ENCODE results near the gene GNB5.
"Not testable (repeated sequence)": the region's sequence is repeated elsewhere in the genome, so short reads cannot be mapped to it uniquely, and the experiment has no call there.

The GNB5 gene

GRCh38 chr15:52100807-52101442, 90.3 kb downstream of the GNB5 start:
- TF ChIP-seq, protein P1, sequence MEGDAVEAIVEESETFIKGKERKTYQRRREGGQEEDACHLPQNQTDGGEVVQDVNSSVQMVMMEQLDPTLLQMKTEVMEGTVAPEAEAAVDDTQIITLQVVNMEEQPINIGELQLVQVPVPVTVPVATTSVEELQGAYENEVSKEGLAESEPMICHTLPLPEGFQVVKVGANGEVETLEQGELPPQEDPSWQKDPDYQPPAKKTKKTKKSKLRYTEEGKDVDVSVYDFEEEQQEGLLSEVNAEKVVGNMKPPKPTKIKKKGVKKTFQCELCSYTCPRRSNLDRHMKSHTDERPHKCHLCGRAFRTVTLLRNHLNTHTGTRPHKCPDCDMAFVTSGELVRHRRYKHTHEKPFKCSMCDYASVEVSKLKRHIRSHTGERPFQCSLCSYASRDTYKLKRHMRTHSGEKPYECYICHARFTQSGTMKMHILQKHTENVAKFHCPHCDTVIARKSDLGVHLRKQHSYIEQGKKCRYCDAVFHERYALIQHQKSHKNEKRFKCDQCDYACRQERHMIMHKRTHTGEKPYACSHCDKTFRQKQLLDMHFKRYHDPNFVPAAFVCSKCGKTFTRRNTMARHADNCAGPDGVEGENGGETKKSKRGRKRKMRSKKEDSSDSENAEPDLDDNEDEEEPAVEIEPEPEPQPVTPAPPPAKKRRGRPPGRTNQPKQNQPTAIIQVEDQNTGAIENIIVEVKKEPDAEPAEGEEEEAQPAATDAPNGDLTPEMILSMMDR (IDR thresholded peaks at IDR 0.05; ENCODE audit: control insufficient read depth, insufficient read depth, low read depth, low read length, missing control alignments): no peak
- DNase-seq (ENCODE audit: low read depth): peak; percentile 69
- no peak overlapping the region for H3K4me3 ChIP-seq (ENCODE audit: control insufficient read depth, low read depth, low read length)

DNA sequence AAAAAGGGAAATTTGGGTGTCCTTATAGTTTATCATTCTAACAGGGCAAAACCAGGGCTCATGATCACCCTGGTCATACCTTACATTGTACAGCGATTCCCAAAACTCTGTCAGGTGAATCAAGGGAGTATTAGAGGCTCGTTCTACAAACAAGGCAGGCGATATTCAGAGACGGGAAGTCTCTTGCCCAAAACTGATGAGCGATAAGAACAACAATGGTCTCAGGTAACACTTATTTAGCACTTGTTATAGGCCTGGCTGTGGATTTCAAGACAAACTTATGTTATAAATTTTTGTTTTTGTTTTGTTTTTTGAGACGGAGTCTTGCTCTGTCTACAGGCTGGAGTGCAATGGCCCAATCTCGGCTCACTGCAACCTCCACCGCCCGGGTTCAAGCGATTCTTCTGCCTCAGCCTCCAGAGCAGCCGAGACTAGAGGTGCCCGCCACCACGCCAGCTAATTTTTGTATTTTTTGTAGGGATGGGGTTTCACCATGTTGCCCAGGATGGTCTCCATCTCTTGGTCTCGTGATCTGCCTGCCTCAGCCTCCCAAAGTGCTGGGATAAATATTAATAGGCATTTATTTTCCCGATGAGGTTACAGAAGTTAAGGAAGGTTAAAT, 91.4 kb downstream of the GNB5 start:
- no peak overlapping the region for H3K4me3 ChIP-seq (ENCODE audit: control insufficient read depth, low read depth, low read length)
- TF ChIP-seq, protein P1 (IDR thresholded peaks at IDR 0.05; ENCODE audit: control insufficient read depth, insufficient read depth, low read depth, low read length, missing control alignments): no peak
- DNase-seq (ENCODE audit: low read depth): no peak

DNA sequence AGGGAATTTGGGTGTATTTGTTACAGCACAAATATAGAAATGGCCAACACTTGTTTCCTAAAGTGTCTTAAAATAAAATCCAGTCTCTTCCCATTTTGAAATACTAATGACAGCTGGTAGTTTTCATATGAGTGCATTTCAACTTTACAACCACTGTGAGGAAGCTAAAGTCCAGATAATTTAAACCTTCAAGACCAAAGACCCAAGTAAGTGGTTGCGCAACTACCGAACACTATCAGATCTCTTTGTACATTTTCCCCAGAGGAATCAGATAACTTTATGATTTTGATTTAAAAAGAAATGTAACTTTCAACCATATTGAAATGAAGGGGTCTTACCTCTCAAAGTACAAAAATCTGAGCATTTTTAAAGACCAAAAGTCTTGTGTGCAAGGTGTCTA, 92.9 kb downstream of the GNB5 start:
- H3K4me3 ChIP-seq (ENCODE audit: control insufficient read depth, low read depth, low read length): no peak overlapping the region
- no peak for DNase-seq (ENCODE audit: low read depth)
- TF ChIP-seq, protein P1 (IDR thresholded peaks at IDR 0.05; ENCODE audit: control insufficient read depth, insufficient read depth, low read depth, low read length, missing control alignments): no peak

DNA sequence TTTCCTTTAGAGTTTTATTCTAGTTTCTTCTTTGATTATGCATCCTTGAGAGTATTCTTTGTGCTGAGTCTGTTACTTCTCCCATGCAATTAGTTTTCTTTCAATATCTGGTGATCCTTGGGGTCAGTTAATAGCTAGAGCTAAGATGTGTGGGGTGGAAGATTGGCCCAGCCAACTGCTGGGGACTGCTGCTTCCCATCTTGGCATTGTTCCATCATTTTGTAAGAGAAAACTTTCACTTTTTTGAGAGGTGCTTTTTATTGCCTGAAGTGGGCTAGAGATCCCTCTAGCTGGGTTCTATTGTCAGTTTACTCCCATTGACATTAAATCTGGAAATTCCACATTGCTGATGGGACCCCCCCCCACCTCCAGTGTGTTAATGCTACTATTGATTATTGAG, 94.0 kb downstream of the GNB5 start:
- no peak overlapping the region for H3K4me3 ChIP-seq (ENCODE audit: control insufficient read depth, low read depth, low read length)
- TF ChIP-seq, protein P1 (IDR thresholded peaks at IDR 0.05; ENCODE audit: control insufficient read depth, insufficient read depth, low read depth, low read length, missing control alignments): no peak
- no peak for DNase-seq (ENCODE audit: low read depth)

DNA sequence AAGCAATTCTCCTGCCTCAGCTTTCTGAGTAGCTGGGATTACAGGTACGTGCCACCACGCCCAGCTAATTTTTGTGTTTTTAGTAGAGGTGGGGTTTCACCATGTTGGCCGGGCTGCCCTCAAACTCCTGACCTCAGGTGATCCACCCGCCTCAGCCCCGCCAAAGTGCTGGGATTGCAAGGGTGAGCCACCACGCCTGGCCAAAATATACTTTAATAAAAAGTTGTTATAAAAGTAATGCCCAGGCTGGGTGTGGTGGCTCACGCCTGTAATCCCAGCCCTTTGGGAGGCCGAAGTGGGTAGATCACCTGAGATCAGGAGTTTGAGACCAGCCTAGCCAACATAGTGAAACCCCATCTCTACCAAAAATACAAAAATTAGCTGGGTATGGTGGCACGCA, 94.7 kb downstream of the GNB5 start:
- H3K4me3 ChIP-seq (ENCODE audit: control insufficient read depth, low read depth, low read length); DNase-seq (ENCODE audit: low read depth): not testable (repeated sequence)

DNA sequence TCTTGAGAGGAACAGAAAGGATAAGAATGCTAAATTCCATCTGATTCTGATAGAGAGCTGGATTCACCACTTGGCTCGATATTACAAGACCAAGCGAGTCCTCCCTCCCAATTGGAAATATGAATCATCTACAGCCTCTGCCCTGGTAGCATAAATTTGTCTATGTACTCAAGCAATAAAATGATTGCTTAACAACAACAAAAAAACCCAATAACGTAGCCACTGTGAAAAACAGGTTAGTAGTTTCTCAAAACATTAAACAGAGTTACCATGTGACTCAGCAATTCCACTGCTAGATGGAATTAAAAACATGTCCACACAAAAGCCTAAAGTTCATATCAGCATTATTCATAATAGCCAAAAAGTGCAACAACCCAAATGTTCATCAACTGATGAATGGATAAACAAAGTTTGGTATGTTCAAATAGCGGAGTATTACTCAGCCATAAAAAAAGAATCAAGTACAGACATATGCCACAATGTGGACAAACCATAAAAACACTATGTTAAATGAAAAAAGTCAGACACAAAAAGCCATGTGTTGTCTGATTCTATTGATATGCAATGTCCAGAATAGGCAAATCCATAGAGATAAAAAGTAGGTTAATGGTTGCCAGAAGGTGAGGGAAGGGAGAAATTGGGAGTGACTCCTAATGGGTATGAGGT, 95.5 kb downstream of the GNB5 start:
- peak; percentile 97 for DNase-seq (ENCODE audit: low read depth)
- TF ChIP-seq, protein P1 (IDR thresholded peaks at IDR 0.05; ENCODE audit: control insufficient read depth, insufficient read depth, low read depth, low read length, missing control alignments): no peak

More for the DNA sequence above, 95.5 kb downstream of the GNB5 start:
- H3K4me3 ChIP-seq (ENCODE audit: control insufficient read depth, low read depth, low read length): no peak overlapping the region
